Measurements from ENCODE around the gene SLC6A6. TPM values are rescaled to one million over a fixed set of nuclear protein-coding genes. Genes with fewer than 3 reads are reported as not detected.

SLC6A6 gene
- total RNA-seq, 1 donor = 33.2 TPM

GRCh38 chr3:14522129-14522691 is 119.8 kb downstream of the SLC6A6 start:
- no peak overlapping the region for H3K4me3 ChIP-seq (ENCODE audit: low read depth, low read length)
- no peak for TF ChIP-seq CTCF (IDR thresholded peaks at IDR 0.05; ENCODE audit: insufficient read depth, low read depth, low read length)
- DNase-seq (ENCODE audit: low read depth) = no peak

- DNase-seq (ENCODE audit: low read depth) = no peak
- H3K4me3 ChIP-seq (ENCODE audit: low read depth, low read length) = no peak overlapping the region
- no peak for TF ChIP-seq CTCF (IDR thresholded peaks at IDR 0.05; ENCODE audit: insufficient read depth, low read depth, low read length)
Observed at GRCh38 chr3:14522768-14523167, 120.4 kb downstream of the SLC6A6 start.

- no peak overlapping the region for H3K4me3 ChIP-seq (ENCODE audit: low read depth, low read length)
- peak; percentile 45 for DNase-seq (ENCODE audit: low read depth)
Observed at GRCh38 chr3:14523792-14524191, 121.4 kb downstream of the SLC6A6 start.

GRCh38 chr3:14524311-14524711 is 121.9 kb downstream of the SLC6A6 start:
- H3K4me3 ChIP-seq (ENCODE audit: low read depth, low read length) = no peak overlapping the region
- DNase-seq (ENCODE audit: low read depth) = no peak
- no peak for TF ChIP-seq CTCF (IDR thresholded peaks at IDR 0.05; ENCODE audit: insufficient read depth, low read depth, low read length)

More at GRCh38 chr3:14523792-14524191, 121.4 kb downstream of the SLC6A6 start:
- TF ChIP-seq CTCF (IDR thresholded peaks at IDR 0.05; ENCODE audit: insufficient read depth, low read depth, low read length) = no peak

GRCh38 chr3:14524920-14525660 is 122.7 kb downstream of the SLC6A6 start:
- no peak for DNase-seq (ENCODE audit: low read depth)
- H3K4me3 ChIP-seq (ENCODE audit: low read depth, low read length) = peak overlapping the region; percentile 48
- no peak for TF ChIP-seq CTCF (IDR thresholded peaks at IDR 0.05; ENCODE audit: insufficient read depth, low read depth, low read length)

GRCh38 chr3:14525685-14526631 is 123.6 kb downstream of the SLC6A6 start:
- TF ChIP-seq CTCF (IDR thresholded peaks at IDR 0.05; ENCODE audit: insufficient read depth, low read depth, low read length) = no peak
- peak overlapping the region; percentile 48 for H3K4me3 ChIP-seq (ENCODE audit: low read depth, low read length)
- DNase-seq (ENCODE audit: low read depth) = peak; percentile 89

All from fibroblast of villous mesenchyme (primary cell).